Peyer's patch (tissue), 4 donors: ENCODE data around the gene WIZ.

Experiments
- POLR2A ChIP-seq, 2 donors: fragments of 450-650 bp; IDR thresholded peaks; one replicate each; pipeline ENCODE4 v1.5.1; 2017; ENCODE audit warnings: antibody characterized with exemption in 2 of 2, mild to moderate bottlenecking in 2 of 2, moderate library complexity in 2 of 2
- TF ChIP-seq, protein P1 (sequence below), 6 experiments: fragments of 450-650 bp in 4 of 6; fragments of 200-600 bp in 2 of 6; sonication (generic) in 1 of 6; IDR thresholded peaks; one replicate each; pipeline ENCODE4 v1.5.1; 2017 to 2019; ENCODE audit warnings: antibody characterized with exemption in 6 of 6, mild to moderate bottlenecking in 3 of 6, moderate library complexity in 1 of 6

DNA sequence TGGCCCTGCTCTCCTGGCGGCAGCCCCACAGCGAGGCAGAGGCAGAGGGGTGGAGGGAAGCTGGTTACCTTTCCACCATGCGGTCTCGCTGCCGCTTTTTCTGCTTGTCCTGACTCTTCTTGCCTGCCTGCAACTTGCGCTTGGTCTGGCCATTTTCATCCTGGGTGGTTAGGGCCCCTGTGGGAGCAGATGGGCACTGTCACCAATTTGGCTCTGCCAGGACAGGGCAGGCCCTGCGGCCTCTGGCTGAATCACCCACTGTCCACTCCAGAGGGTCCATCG lies 50.6 kb downstream of the WIZ start:
- TF ChIP-seq, protein P1, sequence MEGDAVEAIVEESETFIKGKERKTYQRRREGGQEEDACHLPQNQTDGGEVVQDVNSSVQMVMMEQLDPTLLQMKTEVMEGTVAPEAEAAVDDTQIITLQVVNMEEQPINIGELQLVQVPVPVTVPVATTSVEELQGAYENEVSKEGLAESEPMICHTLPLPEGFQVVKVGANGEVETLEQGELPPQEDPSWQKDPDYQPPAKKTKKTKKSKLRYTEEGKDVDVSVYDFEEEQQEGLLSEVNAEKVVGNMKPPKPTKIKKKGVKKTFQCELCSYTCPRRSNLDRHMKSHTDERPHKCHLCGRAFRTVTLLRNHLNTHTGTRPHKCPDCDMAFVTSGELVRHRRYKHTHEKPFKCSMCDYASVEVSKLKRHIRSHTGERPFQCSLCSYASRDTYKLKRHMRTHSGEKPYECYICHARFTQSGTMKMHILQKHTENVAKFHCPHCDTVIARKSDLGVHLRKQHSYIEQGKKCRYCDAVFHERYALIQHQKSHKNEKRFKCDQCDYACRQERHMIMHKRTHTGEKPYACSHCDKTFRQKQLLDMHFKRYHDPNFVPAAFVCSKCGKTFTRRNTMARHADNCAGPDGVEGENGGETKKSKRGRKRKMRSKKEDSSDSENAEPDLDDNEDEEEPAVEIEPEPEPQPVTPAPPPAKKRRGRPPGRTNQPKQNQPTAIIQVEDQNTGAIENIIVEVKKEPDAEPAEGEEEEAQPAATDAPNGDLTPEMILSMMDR (IDR thresholded peaks at IDR 0.05), result no peak
- TF ChIP-seq POLR2A (IDR thresholded peaks at IDR 0.05), result no peak
